HUES64 (cell line): Measurements from ENCODE around the gene CFH. TPM values are rescaled to one million over a fixed set of nuclear protein-coding genes. Genes with fewer than 3 reads are reported as not detected.

Experiments used
- H3K27ac ChIP-seq: 2 replicates; pipeline ENCODE4 v1.7.0; 2013; ENCODE audit warnings: low read depth, low read length, inconsistent platforms
- H3K27me3 ChIP-seq: 2 replicates; pipeline ENCODE4 v1.6.1; 2013; ENCODE audit warnings: mild to moderate bottlenecking, low read length; ENCODE audit not compliant: insufficient read depth
- H3K36me3 ChIP-seq: 2 replicates; pipeline ENCODE4 v1.6.1; 2013; ENCODE audit warnings: mild to moderate bottlenecking, low read length; ENCODE audit not compliant: insufficient read depth
- H3K4me1 ChIP-seq: 2 replicates; pipeline ENCODE4 v1.6.1; 2013; ENCODE audit warnings: mild to moderate bottlenecking, low read length, moderate library complexity; ENCODE audit not compliant: insufficient read depth
- H3K4me3 ChIP-seq: 2 replicates; pipeline ENCODE4 v1.5.1; 2013; ENCODE audit warnings: mild to moderate bottlenecking, low read length, moderate library complexity
- H3K9ac ChIP-seq: 2 replicates; pipeline ENCODE4 v1.6.1; 2013; ENCODE audit warnings: mild to moderate bottlenecking, low read depth, low read length
- H3K9me3 ChIP-seq: 2 replicates; pipeline ENCODE4 v1.6.1; 2013; ENCODE audit warnings: low read depth, low read length; ENCODE audit not compliant: insufficient read depth
- WGBS: fragments of 150-250, 120-280 bp; methylation state at CpG from one replicate; pipeline ENCODE4 v1.1.7; 2013; ENCODE audit warnings: missing lambda C conversion rate; 5-methylcytosine and 5-hydroxymethylcytosine counted together
- polyA plus RNA-seq, 2 experiments: library from polyadenylated mRNA; stranded (reverse); fragments of 50-300 nt; gene quantifications; one replicate each; pipeline ENCODE4 v1.2.3, GENCODE V29; 2013

Gene CFH
- not detected for polyA plus RNA-seq (2013, experiment 1 of 2)
- polyA plus RNA-seq (2013, experiment 2 of 2) = not detected

GRCh38 chr1:196651637-196652215, at the start of gene CFH:
Gene CFH, plus strand, starts transcription at chr1:196652043. Its CDS starts 75 bp downstream, at chr1:196652118.
- Histone ChIP-seq H3K27me3 (no peaks in the 10 kb centered on the region), H3K9me3 (no peaks in the 10 kb centered on the region), H3K36me3 (no peaks in the 10 kb centered on the region), H3K27ac (no peak within 1 kb of the TSS), H3K4me3 (no peak within 1 kb of the TSS), H3K9ac (no peak within 1 kb of the TSS), H3K4me1 (no peaks in the 10 kb centered on the region)
- 94% methylated on average over 4 of the region's 5 CpGs for WGBS

- Histone ChIP-seq H3K4me3 (no peak overlapping the region), H3K9me3 (no peaks in the 10 kb centered on the region), H3K9ac (no peak overlapping the region), H3K27me3 (no peaks in the 10 kb centered on the region), H3K4me1 (peaks cover 20% of the 10 kb centered on the region), H3K27ac (no peak overlapping the region), H3K36me3 (peaks cover 4% of the 10 kb centered on the region; the same call in 1 of the 2 replicates)
Observed at GRCh38 chr1:196603651-196604050, 48.2 kb upstream of the CFH start.

- peaks cover 4% of the 10 kb centered on the region; the same call in 1 of the 2 replicates for H3K36me3 ChIP-seq
- H3K9ac ChIP-seq = peak overlapping the region; percentile 88
- whole genome bisulfite sequencing = 0% methylated on average over 8 of the region's 8 CpGs
- H3K4me1 ChIP-seq = peaks cover 41% of the 10 kb centered on the region
- H3K27ac ChIP-seq = peak overlapping the region; percentile 98
- no peaks in the 10 kb centered on the region for H3K9me3 ChIP-seq
- peak overlapping the region; percentile 88 for H3K4me3 ChIP-seq
- no peaks in the 10 kb centered on the region for H3K27me3 ChIP-seq
Observed at GRCh38 chr1:196607981-196608380, 43.9 kb upstream of the CFH start.

DNA sequence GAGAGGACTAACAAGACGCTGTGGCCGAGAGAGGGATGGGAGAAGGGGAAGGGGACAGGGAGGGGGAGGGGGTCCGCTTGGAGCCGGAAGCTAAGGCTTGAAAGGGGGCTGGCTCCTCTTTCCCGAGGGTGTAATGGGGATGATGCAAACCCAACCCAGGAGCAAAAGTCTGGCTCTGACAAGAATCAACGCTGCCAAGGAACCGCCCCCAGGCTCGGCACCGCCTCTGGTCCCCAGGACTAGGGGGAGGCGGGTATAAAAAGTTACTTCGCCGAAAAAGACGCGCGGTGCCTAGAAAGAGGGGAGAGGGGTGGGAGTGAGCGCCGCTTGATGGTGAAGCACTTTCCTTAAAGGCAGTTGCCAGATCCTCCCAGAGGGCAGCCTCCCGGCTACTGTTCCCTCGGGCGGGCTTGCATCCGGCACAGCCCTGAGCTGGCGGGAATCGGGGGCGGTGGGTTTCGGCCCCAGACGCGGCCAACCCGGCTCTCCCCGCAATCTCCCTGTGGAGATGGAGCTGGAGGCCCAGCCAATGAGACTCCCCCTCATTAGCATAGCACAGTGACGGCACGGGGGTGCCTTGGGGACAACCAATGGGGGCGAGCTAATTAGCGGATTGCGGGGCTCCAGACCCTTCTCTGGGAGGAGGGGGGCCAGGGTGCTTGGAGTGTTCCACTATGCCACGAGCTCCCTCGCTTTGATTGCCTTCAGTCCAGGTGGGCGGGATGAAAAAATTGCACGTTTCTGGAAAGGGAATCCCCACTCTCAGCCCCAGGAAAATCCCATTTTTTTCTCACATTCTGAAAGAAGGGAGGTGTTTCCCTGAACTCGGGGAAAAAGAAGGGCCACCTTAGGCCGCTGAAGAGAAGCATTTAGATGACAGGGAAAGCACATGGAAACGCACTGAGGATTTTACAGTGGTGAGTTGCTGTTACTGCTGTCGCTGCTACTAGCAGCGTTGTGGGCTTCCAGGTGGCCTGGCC, 43.2 kb upstream of the CFH start, which contains the start of gene KCNT2:
Gene KCNT2 (minus strand): TSS at position 51 of the 980 bp plus-strand sequence. CDS start 131 bp downstream, outside the sequence.
- peak within 1 kb of the TSS; percentile 88 for H3K4me3 ChIP-seq

GRCh38 chr1:196609370-196609737, 42.5 kb upstream of the CFH start:
- H3K4me3 ChIP-seq = peak overlapping the region; percentile 88
- H3K9ac ChIP-seq = peak overlapping the region; percentile 88

More for the DNA sequence above, 43.2 kb upstream of the CFH start, which contains the start of gene KCNT2:
- under 1% methylated on average over 43 of the region's 43 CpGs for WGBS
- no peaks in the 10 kb centered on the region for H3K27me3 ChIP-seq
- H3K4me1 ChIP-seq = peaks cover 41% of the 10 kb centered on the region
- peak within 1 kb of the TSS; percentile 88 for H3K9ac ChIP-seq
- no peaks in the 10 kb centered on the region for H3K36me3 ChIP-seq
- H3K9me3 ChIP-seq = no peaks in the 10 kb centered on the region
- H3K27ac ChIP-seq = peak within 1 kb of the TSS; percentile 98

GRCh38 chr1:196611873-196612272, 40.0 kb upstream of the CFH start:
- H3K9ac ChIP-seq = no peak overlapping the region
- no peaks in the 10 kb centered on the region for H3K27me3 ChIP-seq
- H3K4me1 ChIP-seq = peaks cover 27% of the 10 kb centered on the region
- WGBS = 66% methylated on average over 3 of the region's 3 CpGs
- H3K4me3 ChIP-seq = no peak overlapping the region
- no peaks in the 10 kb centered on the region for H3K36me3 ChIP-seq
- H3K27ac ChIP-seq = no peak overlapping the region
- no peaks in the 10 kb centered on the region for H3K9me3 ChIP-seq

More at GRCh38 chr1:196609370-196609737, 42.5 kb upstream of the CFH start:
- Histone ChIP-seq H3K27me3 (no peaks in the 10 kb centered on the region), H3K36me3 (no peaks in the 10 kb centered on the region), H3K9me3 (no peaks in the 10 kb centered on the region), H3K27ac (peak overlapping the region; percentile 98), H3K4me1 (peaks cover 41% of the 10 kb centered on the region)
- WGBS = 33% methylated on average over 10 of the region's 10 CpGs

DNA sequence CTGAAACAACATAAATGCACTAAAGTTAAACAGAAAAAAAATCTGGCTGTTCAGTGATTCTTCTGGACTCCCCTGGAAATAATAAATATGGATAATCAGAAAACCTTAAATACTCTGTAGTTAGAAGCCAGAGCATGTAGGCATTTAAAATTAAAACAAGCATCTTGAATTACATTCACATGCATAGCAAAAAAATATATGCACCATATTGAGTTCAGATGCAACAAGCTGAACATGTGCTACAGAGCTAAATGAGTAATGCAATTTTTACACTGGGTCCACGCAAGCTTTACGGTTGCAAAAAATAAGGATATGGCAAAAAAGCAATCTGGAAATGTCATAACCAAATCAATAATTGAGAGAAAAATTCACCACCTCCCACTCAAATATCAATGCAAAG, 32.1 kb upstream of the CFH start:
- Histone ChIP-seq H3K4me1 (no peaks in the 10 kb centered on the region), H3K36me3 (no peaks in the 10 kb centered on the region), H3K9me3 (no peaks in the 10 kb centered on the region), H3K4me3 (no peak overlapping the region), H3K9ac (no peak overlapping the region), H3K27ac (no peak overlapping the region), H3K27me3 (no peaks in the 10 kb centered on the region)
- WGBS = 86% methylated on average over 2 of the region's 2 CpGs

GRCh38 chr1:196623079-196623478, 28.8 kb upstream of the CFH start:
- Histone ChIP-seq H3K27ac (no peak overlapping the region), H3K9me3 (peaks cover 4% of the 10 kb centered on the region), H3K27me3 (no peaks in the 10 kb centered on the region), H3K36me3 (no peaks in the 10 kb centered on the region), H3K9ac (no peak overlapping the region), H3K4me3 (no peak overlapping the region), H3K4me1 (no peaks in the 10 kb centered on the region)
- no CpG with 5 or more reads among the region's 1 CpG for WGBS

- Histone ChIP-seq H3K36me3 (no peaks in the 10 kb centered on the region), H3K27ac (no peak overlapping the region), H3K9ac (no peak overlapping the region), H3K9me3 (peaks cover 26% of the 10 kb centered on the region), H3K4me1 (no peaks in the 10 kb centered on the region), H3K27me3 (no peaks in the 10 kb centered on the region), H3K4me3 (no peak overlapping the region)
- WGBS = 97% methylated on average over 3 of the region's 3 CpGs
Observed at GRCh38 chr1:196628838-196629237, 23.0 kb upstream of the CFH start.

- Histone ChIP-seq H3K9ac (no peak overlapping the region), H3K4me3 (no peak overlapping the region), H3K9me3 (no peaks in the 10 kb centered on the region), H3K27ac (no peak overlapping the region), H3K4me1 (no peaks in the 10 kb centered on the region), H3K36me3 (no peaks in the 10 kb centered on the region), H3K27me3 (no peaks in the 10 kb centered on the region)
- 96% methylated on average over 6 of the region's 6 CpGs for WGBS
Observed at GRCh38 chr1:196637606-196638005, 14.2 kb upstream of the CFH start.

DNA sequence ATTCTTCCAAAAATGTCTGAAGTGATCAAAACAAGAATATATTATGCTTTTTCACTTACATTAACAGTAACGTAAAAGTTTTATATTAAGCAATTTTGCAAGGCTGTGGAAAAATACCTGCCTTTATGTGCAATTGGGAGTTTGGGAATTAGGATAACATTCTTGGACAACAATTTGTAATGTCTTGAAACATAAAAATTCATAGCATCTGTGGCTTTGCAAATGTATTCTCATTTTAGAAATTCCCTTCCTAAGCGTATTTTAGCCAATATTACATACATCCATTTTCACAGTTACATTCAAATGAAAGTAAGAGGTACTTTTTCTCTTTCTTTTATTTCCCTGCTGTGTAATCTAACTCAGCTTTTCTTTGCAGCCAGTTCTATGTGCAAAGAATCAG, 13.4 kb upstream of the CFH start:
- 92% methylated on average over 2 of the region's 2 CpGs for WGBS
- Histone ChIP-seq H3K9me3 (no peaks in the 10 kb centered on the region), H3K9ac (no peak overlapping the region), H3K27me3 (no peaks in the 10 kb centered on the region), H3K4me3 (no peak overlapping the region), H3K4me1 (no peaks in the 10 kb centered on the region), H3K36me3 (no peaks in the 10 kb centered on the region), H3K27ac (no peak overlapping the region)
